Activated B cell treated with CpG ODN at 0.5 μM for 24 hours (primary cell): Measurements from ENCODE around the gene APOC3. TPM values are rescaled to one million over a fixed set of nuclear protein-coding genes. Genes with fewer than 3 reads are reported as not detected.

Experiments used
- ATAC-seq: fragments of 200-7000 bp; cut with Tn5 transposase; one replicate; pipeline ENCODE4 v1.10.0; 2021; ENCODE audit warnings: low read depth, mild to moderate bottlenecking, moderate library complexity
- CTCF ChIA-PET: fragments of 350-600 bp; sonication (Branson Sonifier 250); formaldehyde crosslinking; loops from one replicate; lab custom pipeline; 2021; ENCODE audit warnings: antibody characterized with exemption; lab: Charles Lee
- POLR2A ChIA-PET: fragments of 350-600 bp; sonication (Branson Sonifier 250); formaldehyde crosslinking; loops from one replicate; lab custom pipeline; 2021; ENCODE audit warnings: antibody characterized with exemption; lab: Charles Lee
- DNase-seq: peaks from one replicate; pipeline ENCODE4 v3.0.0; 2022
- H3K27ac Mint-ChIP-seq: one replicate; pipeline ENCODE4 v1.8.0; 2020; ENCODE audit warnings: mixed read lengths
- H3K27me3 Mint-ChIP-seq: one replicate; pipeline ENCODE4 v1.8.0; 2021; ENCODE audit warnings: mixed read lengths
- H3K36me3 Mint-ChIP-seq: one replicate; pipeline ENCODE4 v1.8.0; 2021; ENCODE audit warnings: low read depth, mixed read lengths
- H3K4me1 Mint-ChIP-seq: one replicate; pipeline ENCODE4 v1.8.0; 2021; ENCODE audit warnings: mixed read lengths
- H3K4me3 Mint-ChIP-seq: one replicate; pipeline ENCODE4 v1.8.0; 2020; ENCODE audit warnings: mild to moderate bottlenecking, mixed read lengths
- H3K9me3 Mint-ChIP-seq: one replicate; pipeline ENCODE4 v1.8.0; 2020; ENCODE audit warnings: mixed read lengths
- CTCF ChIP-seq: fragments of 200-600 bp; IDR thresholded peaks from one replicate; pipeline ENCODE4 v1.8.0; 2022; ENCODE audit warnings: antibody characterized with exemption, mild to moderate bottlenecking
- intact Hi-C: fragments of 100-400 bp; cut with micrococcal nuclease; formaldehyde crosslinking; loops from one replicate; pipeline ENCODE4 v1.15.1; 2024
- total RNA-seq: library from RNA; stranded (reverse); gene quantifications from 2 replicates; pipeline ENCODE4 v1.2.3, GENCODE V29; 2022

APOC3 gene
- total RNA-seq, result not detected in 2 replicates

GRCh38 chr11:116829525-116830183 lies at the start of gene APOC3:
Gene APOC3 (plus strand): TSS chr11:116829907. CDS start chr11:116830583, 676 bp downstream.
- ChIA-PET CTCF (no interaction called here), POLR2A (no interaction called here)
- TF ChIP-seq CTCF, result no peak
- DNase-seq, result no peak
- H3K4me3 Mint-ChIP-seq, result no peak within 1 kb of the TSS
- H3K36me3 Mint-ChIP-seq, result no peaks in the 10 kb centered on the region
- no peak within 1 kb of the TSS for H3K27ac Mint-ChIP-seq
- no peak for ATAC-seq
- intact Hi-C loops, result no loop called here
- H3K9me3 Mint-ChIP-seq, result no peaks in the 10 kb centered on the region
- H3K4me1 Mint-ChIP-seq, result peaks cover under 1% of the 10 kb centered on the region
- H3K27me3 Mint-ChIP-seq, result peaks cover 6% of the 10 kb centered on the region

GRCh38 chr11:116782728-116783127 lies 47.0 kb upstream of the APOC3 start:
- peaks cover 92% of the 10 kb centered on the region for H3K36me3 Mint-ChIP-seq

GRCh38 chr11:116786326-116786725 lies 43.4 kb upstream of the APOC3 start:
- ChIA-PET POLR2A (interaction anchor here (0.7 to 3.1 kb wide), 6 partner anchors 12 to 393 kb away, joined by 3 to 52 read pairs (median 7); partner anchors contain the start of genes BUD13, PAFAH1B2 and SIDT2), CTCF (interaction anchor here (1.1 to 1.2 kb wide), 2 partner anchors 50 to 52 kb away, joined by 3 read pairs; no protein-coding TSS in a partner anchor)
- intact Hi-C loops, result loop anchor here (5.0 kb wide), 2 partner anchors 66 to 311 kb away; partner anchors contain the start of gene SIK3
- ATAC-seq, result no peak
- Mint-ChIP-seq H3K27ac (no peak overlapping the region), H3K9me3 (no peaks in the 10 kb centered on the region), H3K4me3 (peak overlapping the region; percentile 98), H3K36me3 (peaks cover 65% of the 10 kb centered on the region), H3K27me3 (peaks cover 4% of the 10 kb centered on the region), H3K4me1 (peaks cover 33% of the 10 kb centered on the region)
- no peak for DNase-seq
- no peak for TF ChIP-seq CTCF

More at GRCh38 chr11:116782728-116783127, 47.0 kb upstream of the APOC3 start:
- no peak for DNase-seq
- no peak overlapping the region for H3K27ac Mint-ChIP-seq
- ChIA-PET POLR2A (interaction anchor here (0.5 kb wide), 1 partner anchor 348 kb away, joined by 4 read pairs; no protein-coding TSS in a partner anchor), CTCF (no interaction called here)
- no peaks in the 10 kb centered on the region for H3K9me3 Mint-ChIP-seq
- H3K4me3 Mint-ChIP-seq, result no peak overlapping the region
- TF ChIP-seq CTCF, result no peak
- ATAC-seq, result no peak
- H3K4me1 Mint-ChIP-seq, result peaks cover 17% of the 10 kb centered on the region
- intact Hi-C loops, result no loop called here
- H3K27me3 Mint-ChIP-seq, result no peaks in the 10 kb centered on the region

GRCh38 chr11:116786966-116787365 lies 42.7 kb upstream of the APOC3 start:
- H3K36me3 Mint-ChIP-seq, result peaks cover 59% of the 10 kb centered on the region
- peak overlapping the region; percentile 98 for H3K4me3 Mint-ChIP-seq
- DNase-seq, result no peak
- peak overlapping the region; percentile 54 for H3K27ac Mint-ChIP-seq
- peaks cover 4% of the 10 kb centered on the region for H3K27me3 Mint-ChIP-seq
- no peak for TF ChIP-seq CTCF
- ChIA-PET CTCF (interaction anchor here (0.8 to 1.2 kb wide), 4 partner anchors 14 to 319 kb away, joined by 3 to 5 read pairs (median 3); partner anchors contain the start of gene BUD13), POLR2A (interaction anchor here (0.6 to 3.1 kb wide), 9 partner anchors 8 to 392 kb away, joined by 3 to 52 read pairs (median 6); partner anchors contain the start of genes BUD13, PAFAH1B2 and SIDT2)
- intact Hi-C loops, result loop anchor here (5.0 kb wide), 2 partner anchors 65 to 310 kb away; partner anchors contain the start of gene SIK3
- peaks cover 33% of the 10 kb centered on the region for H3K4me1 Mint-ChIP-seq
- no peak for ATAC-seq
- H3K9me3 Mint-ChIP-seq, result no peaks in the 10 kb centered on the region

GRCh38 chr11:116787436-116787785 lies 42.3 kb upstream of the APOC3 start:
- peak overlapping the region; percentile 54 for H3K27ac Mint-ChIP-seq
- POLR2A ChIA-PET, result interaction anchor here (0.6 to 3.1 kb wide), 9 partner anchors 9 to 392 kb away, joined by 3 to 52 read pairs (median 6); partner anchors contain the start of genes BUD13, PAFAH1B2 and SIDT2
- H3K4me1 Mint-ChIP-seq, result peaks cover 33% of the 10 kb centered on the region
- CTCF ChIA-PET, result interaction anchor here (0.7 to 1.2 kb wide), 4 partner anchors 14 to 318 kb away, joined by 3 to 7 read pairs (median 4); partner anchors contain the start of gene BUD13
- DNase-seq (no peak), ATAC-seq (peak; percentile 31)
- TF ChIP-seq CTCF, result no peak
- intact Hi-C loops, result loop anchor here (5.0 kb wide), 2 partner anchors 65 to 310 kb away; partner anchors contain the start of gene SIK3
- peaks cover 4% of the 10 kb centered on the region for H3K27me3 Mint-ChIP-seq
- peaks cover 55% of the 10 kb centered on the region for H3K36me3 Mint-ChIP-seq
- H3K4me3 Mint-ChIP-seq, result peak overlapping the region; percentile 98
- H3K9me3 Mint-ChIP-seq, result no peaks in the 10 kb centered on the region
